Loucy (cell line): ENCODE measurements around the gene LANCL1.

Experiments
- H2AFZ ChIP-seq: fragments of 200-600 bp; sonication (generic); 2 replicates; pipeline ENCODE4 v1.6.0; 2016; ENCODE audit warnings: antibody characterized with exemption, mild to moderate bottlenecking, low read length, moderate library complexity
- H3F3A ChIP-seq: fragments of 200-600 bp; 2 replicates; pipeline ENCODE4 v1.6.0; 2016; ENCODE audit warnings: antibody characterized with exemption, low read depth, mild to moderate bottlenecking
- H3K27me3 ChIP-seq: fragments of 200-600 bp; sonication (generic); 2 replicates; pipeline ENCODE4 v1.6.1; 2014; ENCODE audit warnings: low read length, mild to moderate bottlenecking; ENCODE audit not compliant: insufficient read depth, poor library complexity, severe bottlenecking
- H3K36me3 ChIP-seq: fragments of 200-600 bp; sonication (generic); 2 replicates; pipeline ENCODE4 v1.6.1; 2016; ENCODE audit warnings: low read length; ENCODE audit not compliant: insufficient read depth
- H3K4me1 ChIP-seq: fragments of 200-600 bp; sonication (generic); 2 replicates; pipeline ENCODE4 v1.5.1; 2014; ENCODE audit warnings: low read length, mild to moderate bottlenecking; ENCODE audit not compliant: insufficient read depth, poor library complexity, severe bottlenecking
- H3K4me2 ChIP-seq: fragments of 200-600 bp; sonication (generic); 2 replicates; pipeline ENCODE4 v1.6.0; 2014; ENCODE audit warnings: antibody characterized with exemption, low read length, low read depth, mild to moderate bottlenecking; ENCODE audit not compliant: poor library complexity, severe bottlenecking
- H3K4me3 ChIP-seq: fragments of 200-600 bp; sonication (generic); 2 replicates; pipeline ENCODE4 v1.5.1; 2014; ENCODE audit warnings: low read length, mild to moderate bottlenecking, mixed read lengths; ENCODE audit not compliant: poor library complexity, severe bottlenecking
- H3K79me2 ChIP-seq: fragments of 200-600 bp; sonication (generic); 2 replicates; pipeline ENCODE4 v1.6.1; 2014; ENCODE audit warnings: low read length; ENCODE audit not compliant: insufficient read depth
- H3K9ac ChIP-seq: fragments of 200-600 bp; sonication (generic); 2 replicates; pipeline ENCODE4 v1.6.0; 2014; ENCODE audit warnings: mild to moderate bottlenecking, low read depth, low read length, moderate library complexity; ENCODE audit not compliant: poor library complexity, severe bottlenecking
- H3K9me2 ChIP-seq: fragments of 200-600 bp; sonication (generic); replicated peaks from 2 replicates; pipeline ENCODE4 v1.6.1; 2016; ENCODE audit warnings: low read depth, low read length, mixed read lengths
- H3K9me3 ChIP-seq: fragments of 200-600 bp; sonication (generic); 2 replicates; pipeline ENCODE4 v1.6.1; 2014; ENCODE audit warnings: mild to moderate bottlenecking, antibody characterized with exemption, low read length, low read depth; ENCODE audit not compliant: insufficient read depth
- H4K20me1 ChIP-seq: fragments of 200-600 bp; sonication (generic); 2 replicates; pipeline ENCODE4 v1.6.0; 2014; ENCODE audit warnings: antibody characterized with exemption, low read length, mild to moderate bottlenecking; ENCODE audit not compliant: insufficient read depth, poor library complexity, severe bottlenecking
- EZH2phosphoT487 ChIP-seq: fragments of 200-600 bp; IDR thresholded peaks from 2 replicates; pipeline ENCODE4 v1.6.1; 2018; ENCODE audit warnings: antibody characterized with exemption, mild to moderate bottlenecking, moderate library complexity, borderline replicate concordance
- TF ChIP-seq, protein P1 (sequence below): fragments of 200-600 bp; sonication (generic); conservative IDR thresholded peaks from 2 replicates; pipeline ENCODE4 v1.5.1; 2014; ENCODE audit warnings: mild to moderate bottlenecking, antibody characterized with exemption, low read length

LANCL1 gene

GRCh38 chr2:210496512-210496911 is 20.0 kb upstream of the LANCL1 start:
- H3K9me2 ChIP-seq: no peaks in the 10 kb centered on the region
- no peaks in the 10 kb centered on the region for H3K27me3 ChIP-seq
- H3K9me3 ChIP-seq: no peaks in the 10 kb centered on the region
- H3K4me1 ChIP-seq: peaks cover 13% of the 10 kb centered on the region
- H3K36me3 ChIP-seq: no peaks in the 10 kb centered on the region
- no peaks in the 10 kb centered on the region for H4K20me1 ChIP-seq
- TF ChIP-seq, protein P1, sequence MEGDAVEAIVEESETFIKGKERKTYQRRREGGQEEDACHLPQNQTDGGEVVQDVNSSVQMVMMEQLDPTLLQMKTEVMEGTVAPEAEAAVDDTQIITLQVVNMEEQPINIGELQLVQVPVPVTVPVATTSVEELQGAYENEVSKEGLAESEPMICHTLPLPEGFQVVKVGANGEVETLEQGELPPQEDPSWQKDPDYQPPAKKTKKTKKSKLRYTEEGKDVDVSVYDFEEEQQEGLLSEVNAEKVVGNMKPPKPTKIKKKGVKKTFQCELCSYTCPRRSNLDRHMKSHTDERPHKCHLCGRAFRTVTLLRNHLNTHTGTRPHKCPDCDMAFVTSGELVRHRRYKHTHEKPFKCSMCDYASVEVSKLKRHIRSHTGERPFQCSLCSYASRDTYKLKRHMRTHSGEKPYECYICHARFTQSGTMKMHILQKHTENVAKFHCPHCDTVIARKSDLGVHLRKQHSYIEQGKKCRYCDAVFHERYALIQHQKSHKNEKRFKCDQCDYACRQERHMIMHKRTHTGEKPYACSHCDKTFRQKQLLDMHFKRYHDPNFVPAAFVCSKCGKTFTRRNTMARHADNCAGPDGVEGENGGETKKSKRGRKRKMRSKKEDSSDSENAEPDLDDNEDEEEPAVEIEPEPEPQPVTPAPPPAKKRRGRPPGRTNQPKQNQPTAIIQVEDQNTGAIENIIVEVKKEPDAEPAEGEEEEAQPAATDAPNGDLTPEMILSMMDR: no peak
- TF ChIP-seq EZH2phosphoT487: no peak
- no peaks in the 10 kb centered on the region for H3F3A ChIP-seq
- peak overlapping the region; percentile 82 for H2AFZ ChIP-seq
- no peaks in the 10 kb centered on the region for H3K79me2 ChIP-seq
- H3K4me2 ChIP-seq: peak overlapping the region; percentile 44
- H3K4me3 ChIP-seq: no peak overlapping the region
- H3K9ac ChIP-seq: no peak overlapping the region

DNA sequence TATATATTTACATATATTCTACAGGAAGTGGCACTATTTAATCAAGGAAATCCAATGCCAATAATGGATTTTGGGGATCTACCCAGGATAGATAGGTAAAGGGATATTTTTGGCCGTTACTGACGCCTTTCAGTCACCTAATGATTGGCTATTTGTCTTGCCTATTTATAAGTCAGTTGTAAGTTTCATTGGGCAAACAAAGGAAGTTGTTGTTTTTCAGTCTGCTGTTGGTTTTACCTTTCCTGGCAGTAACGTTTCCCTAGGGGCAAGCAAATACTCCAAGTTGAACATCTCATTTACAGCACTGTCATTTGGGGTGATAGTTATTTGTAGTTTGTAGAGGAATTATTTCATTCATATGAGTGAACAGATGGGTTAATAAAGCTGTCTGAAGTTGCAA is 17.0 kb upstream of the LANCL1 start:
- Histone ChIP-seq H3K79me2 (no peaks in the 10 kb centered on the region), H3K36me3 (no peaks in the 10 kb centered on the region), H4K20me1 (no peaks in the 10 kb centered on the region), H3K4me2 (no peak overlapping the region), H3F3A (no peaks in the 10 kb centered on the region), H3K27me3 (no peaks in the 10 kb centered on the region), H3K4me3 (no peak overlapping the region), H3K9me2 (no peaks in the 10 kb centered on the region), H3K9ac (no peak overlapping the region), H2AFZ (no peak overlapping the region), H3K9me3 (no peaks in the 10 kb centered on the region), H3K4me1 (peaks cover 13% of the 10 kb centered on the region)
- no peak for TF ChIP-seq EZH2phosphoT487
- TF ChIP-seq, protein P1: no peak

DNA sequence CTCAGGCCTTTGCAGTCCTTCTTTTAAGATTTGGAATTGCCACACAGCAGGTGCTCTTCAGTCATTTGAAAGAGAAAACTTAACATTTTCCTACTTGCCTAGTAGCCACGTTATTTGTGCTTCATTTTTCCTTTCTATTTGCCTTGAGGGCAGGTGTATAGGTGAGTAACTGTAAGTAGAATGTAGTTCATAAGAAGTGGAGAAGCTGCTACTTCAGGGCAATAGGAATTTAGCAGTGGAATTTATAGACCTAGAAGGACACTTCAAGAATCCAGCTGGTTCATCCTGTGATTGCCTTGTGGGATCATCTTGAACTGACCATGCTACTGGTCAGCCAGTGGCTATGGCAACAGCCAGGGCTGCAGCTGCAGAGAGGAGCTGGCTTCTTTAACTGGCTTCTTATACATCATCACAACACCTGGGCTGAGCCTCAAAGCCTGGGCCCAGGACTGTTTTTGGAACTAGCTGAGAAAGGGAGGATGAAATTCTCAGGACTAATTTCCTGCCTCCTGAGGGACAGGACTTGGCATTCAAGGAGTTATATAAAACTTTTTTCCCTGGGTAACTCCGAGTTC is 5.1 kb upstream of the LANCL1 start:
- Histone ChIP-seq H3K36me3 (no peaks in the 10 kb centered on the region), H2AFZ (no peak overlapping the region), H3K9me3 (peaks cover 11% of the 10 kb centered on the region; the same call in 1 of the 2 replicates), H3K4me2 (no peak overlapping the region), H3K9ac (no peak overlapping the region), H3F3A (no peaks in the 10 kb centered on the region), H3K27me3 (no peaks in the 10 kb centered on the region), H3K9me2 (no peaks in the 10 kb centered on the region), H4K20me1 (no peaks in the 10 kb centered on the region), H3K4me3 (no peak overlapping the region), H3K79me2 (no peaks in the 10 kb centered on the region), H3K4me1 (peaks cover 21% of the 10 kb centered on the region)
- TF ChIP-seq, protein P1: no peak
- TF ChIP-seq EZH2phosphoT487: no peak
